ENCODE data around the gene DNAAF5.

GRCh38 chr7:816751-817671 lies 90.5 kb downstream of the DNAAF5 start:
- no peak for TF ChIP-seq CTCF (IDR thresholded peaks at IDR 0.05)
- peak in 1 of 2 donors; percentile 10 for TF ChIP-seq POLR2A (IDR thresholded peaks at IDR 0.05)

Data from uterus (tissue), 2 donors.